Stomach (tissue), 19 donors: ENCODE results near the gene GORASP1. TPM values are rescaled to one million over a fixed set of nuclear protein-coding genes. Genes with fewer than 3 reads are reported as not detected.
A peak's percentile ranks its signal among the peaks of the same experiment; 100 is the strongest.

ENCODE experiments used
- DNase-seq, 2 donors: peaks; one replicate each; pipeline versions ENCODE4 v3.0.0 to v3.0.0-alpha.2; 2013 to 2019
- H3K27ac ChIP-seq, 5 donors: fragments of 200-600 bp in 4 of 5; sonication (generic) in 4 of 5; one replicate each; pipeline ENCODE4 v1.5.1; 2013 to 2019; ENCODE audit warnings: mild to moderate bottlenecking in 1 of 5, moderate library complexity in 1 of 5
- H3K27me3 ChIP-seq, 3 donors: fragments of 200-600 bp; sonication (generic); one replicate each; pipeline ENCODE4 v1.5.1; 2017 to 2019; ENCODE audit warnings: mixed run types in 1 of 3
- H3K36me3 ChIP-seq, 4 donors: fragments of 200-600 bp; sonication (generic); 1 replicate in 3 of 4; 2 replicates in 1 of 4; pipeline ENCODE4 v1.5.1; 2016 to 2019
- H3K4me1 ChIP-seq, 4 donors: fragments of 200-600 bp; sonication (generic); one replicate each; pipeline ENCODE4 v1.5.1; 2016 to 2019
- H3K4me3 ChIP-seq, 4 donors: fragments of 200-600 bp; sonication (generic) in 3 of 4; one replicate each; pipeline ENCODE4 v1.5.1; 2016 to 2019; ENCODE audit warnings: mild to moderate bottlenecking in 1 of 4
- H3K9me3 ChIP-seq, 4 donors: fragments of 200-600 bp; sonication (generic); one replicate each; pipeline ENCODE4 v1.5.1; 2016 to 2019
- EP300 ChIP-seq: sonication (generic); formaldehyde crosslinking; IDR thresholded peaks from one replicate; pipeline ENCODE4 v1.6.1; 2017; ENCODE audit warnings: antibody characterized with exemption
- POLR2A ChIP-seq, 4 donors: fragments of 450-650 bp; IDR thresholded peaks; one replicate each; pipeline ENCODE4 v1.6.1; 2016; ENCODE audit warnings: antibody characterized with exemption in 4 of 4, control low read depth in 2 of 4, mild to moderate bottlenecking in 1 of 4, moderate library complexity in 1 of 4
- POLR2AphosphoS5 ChIP-seq, 3 donors: sonication (generic); formaldehyde crosslinking; IDR thresholded peaks; one replicate each; pipeline ENCODE4 v1.6.1; 2016; ENCODE audit warnings: antibody characterized with exemption in 3 of 3
- WGBS, 5 donors: extraction: QIAGEN DNeasy Blood & Tissue Kit in 3 of 5; methylation state at CpG; one replicate each; pipeline versions ENCODE4 v1.1.5 to v1.1.7; 2013 to 2018; 5-methylcytosine and 5-hydroxymethylcytosine counted together
- intact Hi-C: fragments of 100-400 bp; cut with DNase I; formaldehyde crosslinking; loops from one replicate; pipeline ENCODE4 v1.15.1; 2023; ENCODE audit warnings: low total_unique reads
- long read RNA-seq, 10 donors: transcript quantifications; one replicate each; lab custom pipeline, GENCODE V29; 2026
- polyA plus RNA-seq, 3 donors: library from polyadenylated mRNA; stranded (reverse); fragments of 200-250 nt; gene quantifications; one replicate each; pipeline ENCODE4 v1.2.3, GENCODE V29; 2013
- total RNA-seq, 5 donors: library from RNA; depleted of rRNA; stranded (reverse); fragments of >200 nt; gene quantifications; one replicate each; pipeline versions ENCODE4 v1.1.0 to v1.2.3, GENCODE V29; 2014 to 2016
- TF ChIP-seq, protein P1 (sequence below), 7 experiments: fragments of 450-650 bp in 4 of 7; fragments of 200-600 bp in 3 of 7; sonication (generic) in 3 of 7; IDR thresholded peaks; one replicate each; pipeline ENCODE4 v1.5.1; 2016 to 2019; ENCODE audit warnings: antibody characterized with exemption in 7 of 7, control low read depth in 2 of 7, mild to moderate bottlenecking in 1 of 7
- donor health status: healthy with polysubstance abuse.
- donor health status: Bipolar disorder and iron deficiency.
- donor health status: healthy.

GORASP1 gene
- total RNA-seq = 10 to 100 TPM in 4 of 5 donors, 1 to 10 TPM in 1; 9.3 to 68.7 (median 53.1) TPM
- 10 to 100 TPM; 22.4 to 35.4 (median 29.1) TPM for polyA plus RNA-seq
- long read RNA-seq, donor 1, partial matches to known transcripts = 0 of 4 reads
- long read RNA-seq, donor 1, other reads (novel, unspliced or antisense) = 0 of 4 reads
- long read RNA-seq, donor 2, partial matches to known transcripts = 0 of 4 reads
- long read RNA-seq, donor 2, other reads (novel, unspliced or antisense) = 0 of 4 reads
- long read RNA-seq, donor 3, partial matches to known transcripts = 0 of 1 reads
- long read RNA-seq, donor 3, other reads (novel, unspliced or antisense) = 0 of 1 reads
- long read RNA-seq, donor 4 = 0 reads
- long read RNA-seq, donor 5, partial matches to known transcripts = 0 of 6 reads
- long read RNA-seq, donor 5, other reads (novel, unspliced or antisense) = 0 of 6 reads
- long read RNA-seq, donor 6 = 0 reads
- long read RNA-seq, donor 7, partial matches to known transcripts = 0 of 1 reads
- long read RNA-seq, donor 7, other reads (novel, unspliced or antisense) = 0 of 1 reads
- long read RNA-seq, donor 8, partial matches to known transcripts = 0 of 4 reads
- long read RNA-seq, donor 8, other reads (novel, unspliced or antisense) = 0 of 4 reads
- long read RNA-seq, donor 9, partial matches to known transcripts = 0 of 1 reads
- long read RNA-seq, donor 9, other reads (novel, unspliced or antisense) = 0 of 1 reads
- long read RNA-seq, donor 10, partial matches to known transcripts = 0 of 2 reads
- long read RNA-seq, donor 10, other reads (novel, unspliced or antisense) = 0 of 2 reads

DNA sequence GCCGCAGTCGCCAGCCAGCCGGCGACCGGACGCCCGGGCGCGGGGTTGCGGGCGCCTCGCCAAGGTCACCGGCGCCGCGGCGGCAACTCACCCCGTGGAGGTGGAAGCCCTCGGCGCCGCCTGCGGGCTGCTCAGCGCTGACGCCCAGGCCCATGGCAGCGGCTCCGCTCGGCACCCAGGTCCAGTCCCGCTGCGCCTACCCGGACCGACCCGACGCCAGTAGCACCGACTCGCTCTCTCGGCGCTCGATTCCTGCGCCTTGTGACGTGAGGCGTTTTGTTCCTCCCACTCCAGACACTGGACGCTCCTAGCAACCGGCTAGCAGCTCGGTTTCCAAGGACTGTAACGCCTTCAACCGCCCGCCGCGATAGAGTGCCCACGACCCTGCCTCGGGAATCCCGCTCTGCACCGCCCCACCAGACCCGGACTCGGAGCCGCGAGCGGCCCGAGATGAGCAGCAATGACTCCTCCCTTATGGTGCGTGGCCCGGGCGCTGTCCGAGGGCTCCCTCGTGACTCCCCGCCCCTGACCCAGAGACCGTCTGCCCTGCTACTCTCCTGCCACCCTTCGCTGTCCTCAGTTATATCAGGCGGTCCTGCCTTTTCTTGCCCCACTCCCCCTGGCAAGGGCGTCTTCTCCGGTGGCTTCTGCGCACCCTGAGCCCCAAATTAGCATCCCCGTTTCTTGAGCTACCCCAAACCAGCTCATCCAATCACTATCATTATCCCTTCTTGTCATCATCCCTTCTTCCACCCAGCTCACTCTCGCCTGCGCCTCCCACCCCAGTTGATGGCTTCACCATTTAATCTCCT, at the start of gene GORASP1, which contains the start of gene TTC21A:
Gene GORASP1, minus strand, starts transcription at position 240 of the 812 bp plus-strand sequence. Its CDS starts 86 bp downstream, at position 154.
Gene TTC21A, plus strand, starts transcription at position 293 of the 812 bp plus-strand sequence. Its CDS starts 158 bp downstream, at position 451.
- 0 to 1% (median 1%) methylated on average over 22 to 74 of the region's 74 CpGs for WGBS, 5 donors
- H3K27me3 ChIP-seq = no peaks in the 10 kb centered on the region
- H3K27ac ChIP-seq = peak within 1 kb of the TSS; percentile 92 to 98 (median 95)
- intact Hi-C loops = no loop called here
- H3K4me1 ChIP-seq = peaks cover 40 to 57% (median 51%) of the 10 kb centered on the region in 4 donors
- H3K4me3 ChIP-seq = peak within 1 kb of the TSS; percentile 87 to 99 (median 94)
- peak in 1 of 4 donors; percentile 12 for TF ChIP-seq POLR2A (IDR thresholded peaks at IDR 0.05)
- TF ChIP-seq, protein P1, sequence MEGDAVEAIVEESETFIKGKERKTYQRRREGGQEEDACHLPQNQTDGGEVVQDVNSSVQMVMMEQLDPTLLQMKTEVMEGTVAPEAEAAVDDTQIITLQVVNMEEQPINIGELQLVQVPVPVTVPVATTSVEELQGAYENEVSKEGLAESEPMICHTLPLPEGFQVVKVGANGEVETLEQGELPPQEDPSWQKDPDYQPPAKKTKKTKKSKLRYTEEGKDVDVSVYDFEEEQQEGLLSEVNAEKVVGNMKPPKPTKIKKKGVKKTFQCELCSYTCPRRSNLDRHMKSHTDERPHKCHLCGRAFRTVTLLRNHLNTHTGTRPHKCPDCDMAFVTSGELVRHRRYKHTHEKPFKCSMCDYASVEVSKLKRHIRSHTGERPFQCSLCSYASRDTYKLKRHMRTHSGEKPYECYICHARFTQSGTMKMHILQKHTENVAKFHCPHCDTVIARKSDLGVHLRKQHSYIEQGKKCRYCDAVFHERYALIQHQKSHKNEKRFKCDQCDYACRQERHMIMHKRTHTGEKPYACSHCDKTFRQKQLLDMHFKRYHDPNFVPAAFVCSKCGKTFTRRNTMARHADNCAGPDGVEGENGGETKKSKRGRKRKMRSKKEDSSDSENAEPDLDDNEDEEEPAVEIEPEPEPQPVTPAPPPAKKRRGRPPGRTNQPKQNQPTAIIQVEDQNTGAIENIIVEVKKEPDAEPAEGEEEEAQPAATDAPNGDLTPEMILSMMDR (IDR thresholded peaks at IDR 0.05) = no peak
- peak; percentile 83 to 95 (median 94) for TF ChIP-seq POLR2AphosphoS5 (IDR thresholded peaks at IDR 0.05)
- TF ChIP-seq EP300 = no peak
- DNase-seq = peak; percentile 89 to 97
- no peaks in the 10 kb centered on the region for H3K9me3 ChIP-seq
- peaks cover 0 to 37% (median 14%) of the 10 kb centered on the region in 4 donors for H3K36me3 ChIP-seq

- Histone ChIP-seq H3K4me1 (peaks cover 19 to 37% (median 31%) of the 10 kb centered on the region in 4 donors), H3K4me3 (no peak overlapping the region), H3K36me3 (no peaks in the 10 kb centered on the region), H3K27me3 (no peaks in the 10 kb centered on the region), H3K9me3 (no peaks in the 10 kb centered on the region), H3K27ac (peak overlapping the region in 4 of 5 donors; percentile 98 to 100 (median 100))
- 62 to 82% (median 75%) methylated on average over 4 of the region's 4 CpGs for WGBS, 5 donors
- TF ChIP-seq POLR2AphosphoS5 (IDR thresholded peaks at IDR 0.05) (no peak), POLR2A (IDR thresholded peaks at IDR 0.05) (no peak), EP300 (no peak)
- TF ChIP-seq, protein P1 (IDR thresholded peaks at IDR 0.05) = no peak
- DNase-seq = peak in 1 of 2 donors; percentile 57
- intact Hi-C loops = no loop called here
Measured at GRCh38 chr3:39156421-39156820, 49.0 kb upstream of the GORASP1 start.

GRCh38 chr3:39154280-39155021, 47.0 kb upstream of the GORASP1 start:
- TF ChIP-seq EP300 (no peak), POLR2A (IDR thresholded peaks at IDR 0.05) (no peak), POLR2AphosphoS5 (IDR thresholded peaks at IDR 0.05) (no peak)
- TF ChIP-seq, protein P1 (IDR thresholded peaks at IDR 0.05) = no peak
- H3K36me3 ChIP-seq = no peaks in the 10 kb centered on the region
- no peaks in the 10 kb centered on the region for H3K27me3 ChIP-seq
- WGBS, 5 donors = 44 to 60% (median 55%) methylated on average over 18 of the region's 18 CpGs
- peak in 1 of 2 donors; percentile 57 for DNase-seq
- peak overlapping the region in 3 of 4 donors; percentile 70 to 100 (median 85) for H3K4me3 ChIP-seq
- intact Hi-C loops = no loop called here
- no peaks in the 10 kb centered on the region for H3K9me3 ChIP-seq
- peak overlapping the region; percentile 98 to 100 (median 99) for H3K27ac ChIP-seq
- H3K4me1 ChIP-seq = peaks cover 39 to 57% (median 51%) of the 10 kb centered on the region in 4 donors
